Stimulated activated CD8-positive, alpha-beta memory T cell treated with anti-CD3 and anti-CD28 coated beads, Interleukin-12 subunit alpha, Interleukin-12 subunit beta, amount 100 ng/mL, for 24 hours (primary cell): ENCODE measurements around the gene CNGB1.
"Not testable (repeated sequence)": the region's sequence is repeated elsewhere in the genome, so short reads cannot be mapped to it uniquely, and the experiment has no call there.

Source experiments
- DNase-seq: peaks from one replicate; pipeline ENCODE4 v3.0.0-alpha.2; 2020; ENCODE audit errors: extremely low read depth

Gene CNGB1

DNA sequence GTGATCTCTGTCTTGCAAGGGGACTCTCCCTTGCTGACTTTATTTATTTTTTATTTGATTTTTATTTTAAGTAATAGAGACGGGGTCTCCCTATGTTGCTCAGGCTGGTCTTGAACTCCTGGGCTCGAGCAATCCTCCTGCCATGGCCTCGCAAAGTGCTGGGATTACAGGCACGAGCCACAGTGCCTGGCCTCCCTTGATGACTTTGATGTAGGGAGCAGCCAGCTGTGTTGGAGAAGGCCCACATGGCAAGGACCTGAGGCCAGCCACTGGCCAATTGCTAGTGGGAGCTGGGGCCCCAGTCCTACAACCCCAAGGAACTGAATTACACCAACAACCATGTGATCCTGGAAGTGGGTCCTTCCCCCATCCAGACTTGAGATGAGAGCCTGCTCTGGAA, 81.8 kb downstream of the CNGB1 start:
- no peak for DNase-seq

DNA sequence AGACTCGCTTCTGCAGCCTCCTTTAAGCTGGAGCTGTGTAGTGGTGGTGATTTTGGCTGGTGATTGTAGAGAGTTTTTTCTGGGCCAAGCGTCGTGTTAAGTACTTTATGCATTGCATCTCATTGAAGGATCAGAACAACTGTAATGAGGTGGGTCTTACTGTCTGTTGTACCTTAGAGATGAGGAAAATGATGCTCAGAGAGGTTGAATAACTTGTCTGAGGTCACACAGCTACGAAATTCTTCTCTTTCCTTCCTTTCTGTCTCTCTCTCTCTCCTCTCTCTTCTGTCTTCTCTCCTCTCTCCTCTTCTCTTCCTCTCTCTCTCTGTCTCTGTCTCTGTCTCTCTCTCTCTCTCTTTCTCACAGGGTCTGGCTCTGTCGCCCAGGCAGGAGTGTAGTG, 82.8 kb downstream of the CNGB1 start:
- DNase-seq, result no peak

DNA sequence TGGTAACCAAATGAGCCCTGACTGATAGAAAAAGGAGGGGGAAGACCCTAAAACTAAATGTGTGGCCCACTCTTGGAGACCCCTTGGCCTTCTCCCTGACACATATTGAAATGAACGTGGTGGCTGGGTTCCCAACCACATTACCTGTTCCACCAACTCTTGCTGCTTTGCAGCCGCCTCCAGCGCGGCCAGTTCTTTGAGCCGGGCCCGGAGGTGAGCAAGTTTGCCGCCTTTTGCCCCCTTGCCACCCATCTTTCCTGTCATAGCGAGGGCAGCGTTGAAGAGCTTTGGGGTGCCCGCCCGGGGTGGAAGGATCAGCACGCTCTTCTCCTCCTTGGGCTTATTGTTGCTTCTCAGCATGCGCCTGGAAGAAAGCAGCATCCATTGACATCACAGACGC, 83.2 kb downstream of the CNGB1 start:
- no peak for DNase-seq

DNA sequence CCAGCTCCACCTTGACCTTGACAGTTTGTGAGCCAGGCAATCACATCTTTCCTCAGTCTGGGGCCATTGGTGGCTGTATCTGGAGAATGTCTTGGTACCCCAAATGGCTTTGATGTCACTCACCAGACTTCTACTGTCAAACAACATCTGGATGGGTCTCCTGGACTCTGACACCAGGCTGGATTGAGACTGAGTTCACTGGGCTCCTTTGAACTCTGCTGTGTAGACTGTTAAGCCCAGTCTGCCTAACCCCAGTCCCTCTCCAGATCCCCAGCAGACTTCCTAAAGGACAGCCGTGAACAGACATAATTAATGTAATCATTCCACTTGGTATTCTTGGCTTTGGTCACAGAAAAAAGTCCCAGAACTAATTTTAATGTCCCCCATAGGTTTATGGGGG, 84.5 kb downstream of the CNGB1 start:
- DNase-seq, result no peak

DNA sequence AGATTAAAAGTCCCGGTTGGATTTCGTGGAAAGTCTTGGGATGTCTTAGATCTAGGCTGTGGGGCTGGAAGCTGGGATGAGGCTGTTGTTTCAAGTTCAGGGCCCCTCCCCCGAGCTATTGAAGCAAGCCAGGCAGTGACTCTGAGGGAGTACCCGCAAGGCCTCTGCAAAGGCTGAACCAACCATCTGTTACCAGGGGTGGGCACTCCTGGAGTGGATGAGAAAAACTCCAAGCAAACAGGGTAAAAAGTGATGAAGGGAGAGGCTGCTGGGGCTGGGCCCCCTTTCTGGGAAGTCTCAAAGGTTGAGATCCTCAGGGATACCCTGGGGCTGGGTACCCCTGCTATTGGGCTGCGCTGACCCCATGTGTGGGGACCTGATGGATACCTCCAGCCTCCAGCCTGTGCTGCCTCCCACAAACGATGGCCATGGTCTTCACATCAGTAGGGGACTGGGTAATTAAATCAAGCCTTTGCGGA, 86.2 kb downstream of the CNGB1 start:
- DNase-seq, result no peak

DNA sequence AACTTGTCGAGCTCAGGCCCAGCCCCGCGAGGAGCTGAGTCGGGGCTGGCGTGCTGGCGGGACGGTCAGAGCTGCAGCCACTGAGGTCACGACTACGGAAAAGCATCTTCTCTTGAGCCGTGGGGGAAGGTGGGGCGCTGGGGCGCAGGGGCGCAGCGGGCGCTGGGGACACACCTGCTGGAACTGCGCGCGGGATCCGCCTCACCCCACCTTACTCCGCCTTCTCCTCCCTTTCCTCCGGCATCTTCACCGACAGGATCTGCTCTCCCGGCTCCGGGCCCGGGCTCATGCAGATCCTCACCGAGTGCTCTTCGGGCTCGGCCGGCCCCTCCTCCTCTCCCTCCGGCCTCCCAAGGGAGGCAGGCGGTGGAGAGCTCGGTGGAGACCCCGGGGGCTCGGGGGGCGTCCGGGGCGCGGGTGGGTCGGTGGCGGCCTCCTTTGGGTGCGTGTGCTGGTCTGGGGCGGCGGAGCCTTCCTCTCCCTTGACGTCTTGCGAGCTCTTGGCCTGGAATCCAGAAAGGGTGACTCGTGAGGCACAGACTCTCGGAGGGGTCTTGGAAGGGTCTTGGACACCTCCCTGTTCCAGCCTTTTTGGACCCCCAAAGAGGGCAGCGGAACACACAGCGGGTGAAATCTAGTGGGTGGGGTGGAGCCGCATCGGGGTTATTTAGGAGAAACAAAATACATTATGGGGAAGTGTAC, 86.8 kb downstream of the CNGB1 start:
- DNase-seq, result no peak

DNA sequence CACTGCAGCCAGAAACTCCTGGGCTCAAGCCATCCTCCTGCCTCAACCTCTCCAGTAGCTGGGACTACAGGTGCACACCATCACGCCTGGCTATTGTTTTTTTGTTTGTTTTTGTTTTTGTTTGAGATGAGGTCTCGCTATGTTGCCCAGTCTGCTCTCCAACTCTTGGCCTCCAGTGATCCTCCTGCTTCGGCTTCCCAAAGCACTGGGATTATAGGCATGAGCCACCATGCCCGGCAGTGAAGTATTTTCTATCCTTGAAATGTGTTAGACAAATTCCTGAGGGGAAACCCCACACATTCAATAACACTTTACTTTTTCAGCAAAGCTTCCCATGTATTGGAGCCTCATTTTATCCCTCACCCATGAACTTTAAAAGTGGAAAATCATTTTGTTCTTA, 87.4 kb downstream of the CNGB1 start:
- no peak for DNase-seq

DNA sequence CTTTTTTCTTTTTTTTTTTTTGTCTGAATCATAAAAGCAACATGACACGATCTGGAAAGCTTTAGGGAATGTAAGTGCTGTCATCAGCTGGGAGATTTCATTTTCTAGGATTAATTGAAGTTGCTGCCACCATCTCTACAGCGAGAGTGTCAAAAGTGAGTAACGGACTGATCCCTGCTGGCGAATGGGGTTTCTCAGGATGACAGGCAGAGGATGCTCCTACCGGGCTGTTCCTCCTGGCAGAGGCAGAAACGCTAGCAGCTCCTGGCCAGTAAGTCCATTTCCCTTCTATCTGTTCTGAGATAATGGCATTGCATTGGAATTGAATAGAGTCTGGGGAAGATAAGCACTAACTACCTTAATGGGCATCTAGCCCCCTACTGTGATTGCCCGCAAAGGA, 88.1 kb downstream of the CNGB1 start:
- DNase-seq, result no peak

DNA sequence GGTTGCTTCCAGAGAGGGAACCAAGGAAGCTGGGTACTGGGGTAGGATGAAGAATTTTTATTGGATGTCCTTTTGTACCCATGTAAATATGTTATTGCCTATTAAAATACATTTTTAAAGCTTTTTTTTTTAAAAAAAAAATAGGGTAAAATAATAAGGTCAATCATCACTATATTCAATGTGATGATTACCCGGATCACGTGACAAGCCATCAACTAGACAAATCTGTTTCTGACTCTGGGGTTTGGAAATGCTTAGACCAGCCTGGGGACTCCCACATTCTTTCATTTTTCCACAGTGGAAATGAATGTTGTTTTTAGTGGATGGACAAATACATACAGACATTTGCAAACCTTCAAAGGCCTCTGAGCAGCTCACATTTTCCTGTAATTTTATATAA, 88.7 kb downstream of the CNGB1 start:
- no peak for DNase-seq

DNA sequence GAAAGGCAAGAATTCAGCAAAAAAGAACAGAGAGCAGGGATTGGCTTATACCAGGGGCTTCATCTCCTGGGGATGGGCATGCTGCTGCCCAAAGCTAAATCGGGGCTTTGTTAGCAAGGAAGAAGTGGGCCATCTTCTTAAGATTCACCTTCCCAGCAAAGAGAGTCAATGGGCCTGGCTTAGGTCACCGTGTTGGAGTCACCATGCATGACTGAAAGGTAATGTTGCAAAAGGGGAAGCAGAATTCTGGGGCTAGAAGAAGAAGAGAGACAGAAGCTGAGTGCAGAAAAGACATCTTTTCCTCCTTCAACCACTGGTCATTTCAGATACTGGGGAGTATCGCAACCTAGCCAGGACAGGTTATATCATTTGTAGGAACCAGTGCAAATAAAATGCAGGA, 92.3 kb downstream of the CNGB1 start:
- DNase-seq, result no peak

DNA sequence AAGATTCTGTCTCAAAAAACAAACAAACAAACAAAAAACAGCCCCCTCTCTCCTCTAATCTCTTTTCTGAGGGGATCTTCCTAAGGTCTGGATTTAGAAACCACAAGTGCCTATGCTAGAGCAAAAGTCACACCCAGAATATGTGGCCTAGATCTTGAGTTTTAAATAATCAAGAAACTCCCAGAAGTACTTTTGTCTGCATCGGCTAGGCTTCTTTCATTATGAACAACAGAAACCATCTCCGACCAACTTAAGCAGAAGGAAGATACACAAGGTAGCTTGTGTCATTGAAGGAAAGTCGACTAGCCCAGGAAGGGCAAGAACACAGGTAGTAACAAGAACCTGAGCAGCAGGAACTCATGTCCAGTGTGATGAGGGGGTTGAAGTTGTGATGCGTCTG, 94.7 kb downstream of the CNGB1 start:
- DNase-seq, result no peak

DNA sequence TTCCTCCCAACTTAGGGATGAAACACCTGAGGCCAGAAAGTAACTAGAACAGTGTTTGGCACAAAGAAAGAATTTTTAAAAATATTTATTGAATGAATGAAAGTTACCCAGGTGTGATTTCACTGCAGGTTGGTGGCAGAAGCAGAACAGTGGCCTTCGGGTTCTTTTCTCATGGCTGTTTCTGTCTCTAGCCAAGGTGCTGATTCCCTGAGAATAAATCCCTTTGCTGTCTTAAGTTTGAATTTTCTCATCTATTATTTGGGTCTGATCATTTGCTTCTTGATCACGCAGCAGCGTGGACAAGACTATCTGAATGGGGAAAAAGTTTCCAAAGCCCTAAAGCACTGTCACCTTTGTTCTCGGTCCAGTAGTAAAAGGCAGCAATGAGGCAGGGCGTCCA, 95.6 kb downstream of the CNGB1 start:
- DNase-seq, result no peak

DNA sequence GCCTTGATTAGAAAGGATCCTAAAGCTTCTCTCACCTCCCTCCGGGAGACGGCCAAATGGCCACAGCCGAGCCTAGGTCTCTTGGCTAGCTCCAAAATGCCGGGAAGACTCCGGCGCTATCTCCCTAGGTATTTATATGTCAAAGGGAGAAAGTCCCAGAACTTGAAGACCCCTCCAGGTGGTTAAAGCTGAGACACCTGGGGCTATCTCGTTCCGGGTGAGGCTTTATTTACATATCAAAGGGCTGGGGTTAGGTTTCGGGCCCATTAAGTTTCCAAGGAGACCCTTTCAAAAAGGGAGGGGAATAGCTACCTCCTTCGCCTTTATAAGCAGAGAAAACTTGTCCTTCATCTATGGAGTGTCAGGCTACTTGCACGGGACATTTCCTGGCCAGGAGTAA, 97.7 kb downstream of the CNGB1 start:
- no peak for DNase-seq

DNA sequence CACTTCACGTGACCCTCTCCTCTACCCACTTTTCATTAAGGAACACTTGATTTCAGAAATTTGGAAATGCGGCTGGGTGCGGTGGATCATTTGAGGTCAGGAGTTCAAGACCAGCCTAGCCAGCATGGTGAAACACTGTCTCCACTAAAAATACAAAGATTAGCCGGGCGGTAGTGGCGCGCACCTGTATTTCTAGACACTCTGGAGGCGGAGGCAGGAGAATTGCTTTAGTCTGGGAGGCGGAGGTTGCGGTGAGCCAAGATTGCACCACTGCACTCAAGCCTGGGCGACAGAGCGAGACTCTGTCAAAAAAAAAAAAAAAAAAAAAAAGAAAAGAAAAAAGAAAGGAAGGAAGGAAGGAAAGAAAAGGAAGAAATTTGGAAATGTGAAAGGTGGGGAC, 98.2 kb downstream of the CNGB1 start:
- DNase-seq, result not testable (repeated sequence)

DNA sequence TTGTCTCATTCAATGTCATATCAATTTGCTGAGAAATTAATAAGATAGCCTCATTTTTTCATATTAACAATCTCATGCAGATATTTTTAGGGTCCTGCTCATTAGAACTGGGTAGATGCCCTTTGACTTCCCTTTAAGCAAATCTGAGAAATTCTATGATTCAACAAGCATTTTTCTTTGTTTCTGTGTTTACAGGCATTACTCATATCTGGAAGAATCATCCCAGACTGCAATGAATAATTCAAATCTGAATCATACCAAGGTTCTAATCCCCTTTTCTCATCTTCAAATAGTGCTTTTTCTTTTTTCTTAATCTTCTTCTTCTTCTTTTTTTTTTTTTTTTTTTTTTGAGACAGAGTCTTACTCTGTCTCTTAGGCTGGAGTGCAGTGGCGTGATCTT, 99.5 kb downstream of the CNGB1 start:
- DNase-seq, result no peak

DNA sequence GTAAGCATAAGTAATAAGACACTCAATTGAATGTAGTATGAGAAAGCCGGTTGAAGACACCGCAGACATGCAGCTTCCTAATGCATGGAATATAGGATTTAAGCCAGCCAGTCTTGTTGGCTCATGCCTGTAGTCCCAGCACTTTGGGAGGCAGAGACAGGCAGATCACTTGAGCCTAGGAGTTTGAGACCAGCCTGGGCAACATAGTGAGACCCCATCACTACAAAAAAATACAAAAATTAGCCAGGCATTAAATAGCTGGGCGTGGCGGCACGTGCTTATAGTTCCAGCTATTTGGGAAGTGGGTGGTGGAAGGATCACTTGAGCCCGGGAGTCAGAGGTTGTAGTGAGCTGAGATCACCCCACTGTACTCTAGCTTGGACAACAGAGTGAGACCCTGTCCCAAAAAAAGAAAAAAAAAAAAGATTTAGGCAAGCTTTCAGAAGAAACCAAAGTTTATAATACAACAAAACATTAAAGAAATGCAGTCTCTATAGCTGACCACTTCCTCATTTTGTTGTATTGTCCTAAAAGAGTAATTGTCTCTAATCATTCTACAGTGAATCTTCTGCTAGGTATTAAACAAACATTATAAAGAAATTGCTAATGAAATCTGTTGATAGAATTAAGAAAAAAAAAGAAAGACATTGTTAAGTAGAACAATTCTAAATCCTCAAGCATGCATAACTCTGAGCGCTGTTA, 100.0 kb downstream of the CNGB1 start:
- DNase-seq, result no peak

DNA sequence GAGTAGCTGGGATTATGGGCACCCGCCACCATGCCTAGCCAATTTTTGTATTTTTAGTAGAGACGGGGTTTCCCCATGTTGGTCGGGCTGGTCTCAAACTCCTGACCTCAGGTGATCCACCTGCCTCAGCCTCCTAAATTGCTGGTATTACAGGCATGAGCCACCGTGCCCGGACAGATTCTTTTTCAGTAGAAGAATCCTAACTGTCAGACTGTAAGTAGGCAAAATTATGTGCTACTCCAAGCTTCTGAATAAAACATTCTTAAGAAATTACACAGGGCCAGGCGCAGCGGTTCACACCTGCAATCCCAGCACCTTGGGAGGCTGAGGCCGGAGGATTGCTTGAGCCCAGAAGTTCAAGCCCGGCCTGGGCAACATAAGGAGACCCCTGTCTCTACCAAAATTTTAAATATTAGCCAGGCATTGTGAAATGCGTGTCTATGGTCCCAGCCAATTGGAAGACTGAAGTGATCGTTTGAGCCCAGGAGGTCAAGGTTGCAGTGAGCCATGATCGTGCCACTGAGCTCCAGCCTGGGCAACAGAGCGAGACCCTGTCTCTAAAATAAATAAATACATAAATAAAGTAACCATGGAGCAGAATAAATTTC, 101.9 kb downstream of the CNGB1 start:
- DNase-seq, result no peak

DNA sequence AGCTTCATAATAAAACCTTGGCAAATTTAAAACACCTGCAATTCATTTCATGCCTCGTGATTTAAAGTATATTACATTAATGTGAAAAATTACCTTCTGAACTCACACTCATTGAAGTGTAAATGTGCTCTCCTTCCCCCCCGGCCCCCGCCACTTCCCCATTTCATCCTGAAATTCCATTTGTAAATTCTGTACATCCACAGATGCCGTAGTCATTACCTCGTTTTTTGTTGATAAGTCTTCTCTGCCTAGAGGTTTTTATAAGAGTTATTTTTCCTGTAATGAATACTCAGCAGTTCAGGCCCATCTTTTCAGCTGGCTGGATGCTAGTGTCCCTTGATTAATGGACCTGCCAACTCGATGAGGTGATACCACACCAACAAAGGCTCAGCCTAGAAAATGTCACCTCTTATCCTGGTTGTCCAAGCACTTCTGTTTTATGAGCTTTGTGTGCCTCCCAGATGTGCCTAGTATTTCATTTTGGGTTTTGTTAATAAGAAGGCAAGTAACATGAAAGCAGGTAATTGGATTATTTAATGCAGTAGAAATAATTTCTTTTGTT, 103.8 kb downstream of the CNGB1 start:
- no peak for DNase-seq

DNA sequence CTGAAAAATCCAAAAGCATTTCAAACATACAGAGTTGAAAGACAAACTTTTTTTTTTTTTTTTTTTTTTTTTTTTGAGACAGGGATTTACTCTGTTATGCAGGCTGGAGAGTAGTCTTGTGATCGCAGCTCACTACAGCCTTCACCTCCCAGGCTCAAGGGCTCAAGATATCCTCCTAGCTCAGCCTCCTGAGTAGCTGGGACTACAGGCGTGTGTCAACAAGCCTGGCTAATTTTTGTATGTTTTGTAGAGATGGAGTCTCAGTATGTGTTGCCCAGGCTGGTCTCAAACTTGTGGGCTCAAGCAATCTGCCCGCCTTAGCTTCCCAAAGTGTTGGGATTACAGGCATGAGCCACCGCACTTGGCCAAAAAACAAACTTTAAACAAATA, 104.4 kb downstream of the CNGB1 start:
- no peak for DNase-seq

DNA sequence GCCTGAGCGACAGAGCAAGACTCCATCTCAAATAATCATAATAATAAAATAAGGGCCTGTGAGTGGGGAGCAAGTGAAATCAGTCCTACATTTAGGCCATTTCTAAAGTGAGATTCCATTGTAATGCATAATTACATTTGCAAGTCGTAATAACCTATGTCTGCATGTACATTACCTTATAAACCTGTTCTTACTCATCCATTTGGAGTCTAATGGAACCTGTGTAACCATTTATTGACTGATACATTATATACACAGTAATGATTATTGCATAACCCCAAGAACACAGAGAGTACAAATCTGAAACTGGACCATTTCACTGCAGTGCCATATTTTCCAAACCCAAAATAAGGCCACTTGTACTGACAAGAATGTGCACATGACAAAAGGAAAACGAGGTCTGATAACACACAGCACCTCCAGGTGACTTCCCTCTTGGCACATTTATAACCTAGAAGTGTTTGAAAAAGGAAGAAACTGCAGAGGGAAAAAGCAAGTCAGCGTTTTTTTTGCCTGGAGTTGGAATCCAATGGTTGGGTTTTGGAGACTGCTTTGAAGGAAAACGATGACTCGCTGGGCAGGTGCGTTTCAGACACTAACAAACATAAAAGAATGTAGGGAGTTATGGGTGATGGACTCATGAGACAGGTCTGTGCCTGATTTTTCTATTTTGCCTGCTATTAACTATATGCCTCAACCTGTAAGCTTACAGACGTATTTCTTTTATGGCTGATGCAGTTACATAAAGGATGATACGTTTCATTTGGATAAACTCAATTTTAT, 105.0 kb downstream of the CNGB1 start:
- DNase-seq, result no peak

DNA sequence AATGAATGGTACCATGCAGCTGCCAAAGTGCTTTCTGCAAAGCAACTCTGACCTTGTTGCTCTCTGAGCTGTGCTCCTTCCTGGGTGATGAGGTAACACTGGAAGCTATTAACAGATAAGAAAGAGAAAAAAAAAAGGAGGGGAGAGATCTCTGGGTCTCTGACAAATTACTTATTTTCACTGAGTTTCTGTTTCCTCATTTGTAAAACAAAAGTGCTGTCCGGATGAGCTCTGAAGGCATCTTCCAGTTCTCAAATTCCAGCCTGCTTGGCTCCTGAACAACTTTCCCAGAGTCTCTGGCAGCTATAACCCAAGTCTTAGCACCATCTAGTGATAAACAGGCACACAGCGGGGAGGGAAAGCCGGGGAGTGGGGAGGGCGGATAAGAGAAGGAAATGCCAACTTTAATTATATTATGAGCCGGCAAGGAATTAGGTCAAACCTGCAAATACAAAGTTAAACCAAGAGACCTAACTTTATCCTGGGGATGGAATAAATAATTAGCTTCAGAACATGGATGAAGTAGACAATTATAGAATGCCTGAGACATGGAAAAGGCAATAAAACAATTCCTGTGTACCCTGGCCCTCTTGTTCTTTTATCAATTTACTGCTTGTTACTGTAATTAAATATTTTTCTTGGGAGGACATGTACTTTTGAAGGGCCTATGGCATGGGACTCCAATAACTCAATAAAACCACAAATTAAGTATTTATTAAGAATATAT, 107.3 kb downstream of the CNGB1 start:
- DNase-seq, result no peak
